HG03064 (cell line): ENCODE data around the gene THBS3.
"Not testable (repeated sequence)": the region's sequence is repeated elsewhere in the genome, so short reads cannot be mapped to it uniquely, and the experiment has no call there.

ENCODE experiments used
- ATAC-seq: cut with Tn5 transposase; IDR thresholded peaks from one replicate; pipeline ENCODE4 v1.9.1; 2021; ENCODE audit warnings: low read depth; ENCODE audit not compliant: unreplicated experiment

THBS3 gene

DNA sequence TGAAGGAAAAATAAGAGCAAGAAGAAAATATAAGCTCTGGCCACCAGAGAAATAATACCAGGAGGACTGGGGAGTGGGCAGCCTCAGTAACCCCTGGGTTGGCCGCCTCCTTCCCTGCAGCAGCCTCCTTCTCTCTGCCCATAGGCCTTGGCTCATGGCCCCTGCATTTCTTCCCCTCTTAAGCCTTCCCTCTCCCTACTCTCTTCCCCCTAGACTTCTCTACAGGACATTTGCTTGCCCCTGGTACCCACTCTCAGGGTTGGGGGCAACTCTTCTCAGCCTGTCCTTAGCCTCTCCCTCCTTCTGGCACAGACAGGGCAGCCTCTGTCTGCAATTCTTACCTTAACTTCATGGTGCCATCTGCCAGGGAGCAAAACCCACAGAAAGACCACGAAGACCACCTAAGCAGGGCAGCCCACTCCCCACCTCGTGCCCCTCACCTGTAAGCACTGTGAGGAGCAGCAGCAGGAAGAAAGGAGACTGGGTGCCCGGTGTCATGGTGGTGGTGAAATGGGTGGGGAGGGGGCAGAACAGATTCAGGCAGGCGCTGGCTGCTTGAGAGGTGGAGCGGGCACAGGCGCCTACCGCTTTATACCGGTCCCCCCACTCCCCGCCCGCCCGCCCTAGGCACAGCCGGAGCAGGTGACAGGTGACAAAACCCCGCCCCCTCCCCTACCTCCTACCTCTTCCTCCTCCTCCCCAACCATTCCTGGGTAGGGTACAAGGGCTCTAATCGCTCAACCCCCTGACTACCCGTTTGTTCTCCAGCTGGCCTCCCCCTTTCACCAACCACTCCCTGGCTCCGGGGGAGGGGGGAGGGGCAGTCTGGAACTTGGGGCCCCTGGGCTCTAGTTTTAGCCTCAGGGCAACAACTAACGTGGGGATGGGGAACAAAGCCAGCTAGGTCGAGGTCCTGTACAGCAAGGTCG is 15.1 kb downstream of the THBS3 start:
- ATAC-seq, result no peak

DNA sequence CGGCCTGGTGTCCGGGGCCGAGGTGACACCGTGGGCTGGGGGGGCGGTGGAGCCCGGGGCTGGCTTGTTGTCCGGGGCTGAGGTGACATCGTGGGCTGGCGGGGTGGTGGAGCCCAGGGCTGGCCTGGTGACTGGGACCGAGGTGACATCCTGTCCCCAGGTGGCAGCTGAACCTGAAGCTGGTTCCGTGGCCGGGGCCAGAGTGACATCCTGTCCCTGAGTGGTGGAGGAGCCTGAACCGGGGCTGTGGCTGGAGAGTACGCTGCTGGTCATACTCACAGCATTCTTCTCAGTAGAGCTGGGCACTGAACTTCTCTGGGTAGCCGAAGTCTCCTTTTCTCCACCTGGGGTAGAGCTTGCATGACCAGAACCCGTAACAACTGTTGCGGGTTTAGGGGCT is 15.8 kb downstream of the THBS3 start:
- ATAC-seq, result no peak

DNA sequence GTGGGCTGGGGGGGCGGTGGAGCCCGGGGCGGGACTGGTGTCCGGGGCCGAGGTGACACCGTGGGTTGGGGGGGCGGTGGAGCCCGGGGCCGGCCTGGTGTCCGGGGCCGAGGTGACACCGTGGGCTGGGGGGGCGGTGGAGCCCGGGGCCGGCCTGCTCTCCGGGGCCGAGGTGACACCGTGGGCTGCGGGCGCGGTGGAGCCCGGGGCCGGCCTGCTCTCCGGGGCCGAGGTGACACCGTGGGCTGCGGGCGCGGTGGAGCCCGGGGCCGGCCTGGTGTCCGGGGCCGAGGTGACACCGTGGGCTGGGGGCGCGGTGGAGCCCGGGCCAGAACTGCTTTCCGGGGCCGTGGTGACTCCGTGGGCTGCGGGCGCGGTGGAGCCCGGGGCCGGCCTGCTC is 17.8 kb downstream of the THBS3 start:
- ATAC-seq, result not testable (repeated sequence)

DNA sequence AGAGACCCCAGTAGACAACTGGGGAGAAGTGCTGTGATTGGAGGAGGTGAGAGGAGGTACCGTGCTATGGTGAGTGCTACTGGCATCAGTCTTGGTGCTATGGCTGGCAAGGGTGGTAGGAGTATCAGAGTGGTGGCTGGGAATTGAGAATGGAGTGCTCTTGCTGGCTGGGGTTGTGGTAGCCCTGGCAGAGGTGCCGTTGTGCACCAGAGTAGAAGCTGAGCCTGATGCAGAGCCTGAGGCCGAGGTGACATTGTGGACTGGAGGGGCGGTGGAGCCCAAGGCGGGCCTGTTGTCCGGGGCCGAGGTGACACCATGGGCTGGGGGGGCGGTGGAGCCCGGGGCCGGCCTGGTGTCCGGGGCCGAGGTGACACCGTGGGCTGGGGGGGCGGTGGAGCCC is 19.4 kb downstream of the THBS3 start:
- no peak for ATAC-seq

DNA sequence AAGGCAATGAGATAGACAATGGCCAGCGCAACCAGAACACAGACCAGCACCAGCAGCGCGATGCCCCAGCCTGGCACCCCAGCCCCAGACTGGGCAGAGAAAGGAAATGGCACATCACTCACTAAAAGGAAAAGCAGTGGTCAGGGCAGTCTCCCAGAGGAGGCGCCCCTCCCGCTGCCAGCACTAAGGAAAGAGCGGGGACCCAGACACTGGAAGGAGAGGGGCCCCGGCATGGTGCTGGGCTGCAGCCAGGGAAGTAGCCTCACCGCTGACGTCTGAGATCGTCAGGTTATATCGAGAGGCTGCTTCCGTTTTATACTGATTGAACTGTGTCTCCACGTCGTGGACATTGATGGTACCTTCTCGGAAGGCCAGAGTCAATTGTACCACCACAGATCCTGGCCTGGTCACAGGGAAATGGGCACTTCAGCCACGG is 20.2 kb downstream of the THBS3 start:
- no peak for ATAC-seq

GRCh38 chr1:155186794-155187455 is 20.8 kb downstream of the THBS3 start:
- ATAC-seq, result no peak

- ATAC-seq, result no peak
These were observed 21.5 kb downstream of the THBS3 start for GRCh38 chr1:155186067-155186793.

DNA sequence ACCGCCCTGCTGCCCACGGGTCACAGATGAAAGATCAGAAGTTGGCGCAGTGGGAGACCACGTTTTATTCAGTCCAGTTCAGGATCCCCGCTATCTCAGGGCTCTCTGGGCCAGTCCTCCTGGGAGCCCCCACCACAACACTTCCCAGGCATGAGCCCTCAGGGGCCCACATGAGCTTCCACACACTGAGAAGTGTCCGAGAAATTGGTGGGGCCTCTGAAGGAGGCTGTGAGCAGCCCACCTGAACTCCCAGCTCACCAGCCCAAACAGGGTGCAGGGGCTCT is 22.0 kb downstream of the THBS3 start:
- no peak for ATAC-seq

- no peak for ATAC-seq
These were observed 22.6 kb downstream of the THBS3 start for GRCh38 chr1:155184835-155185782.

DNA sequence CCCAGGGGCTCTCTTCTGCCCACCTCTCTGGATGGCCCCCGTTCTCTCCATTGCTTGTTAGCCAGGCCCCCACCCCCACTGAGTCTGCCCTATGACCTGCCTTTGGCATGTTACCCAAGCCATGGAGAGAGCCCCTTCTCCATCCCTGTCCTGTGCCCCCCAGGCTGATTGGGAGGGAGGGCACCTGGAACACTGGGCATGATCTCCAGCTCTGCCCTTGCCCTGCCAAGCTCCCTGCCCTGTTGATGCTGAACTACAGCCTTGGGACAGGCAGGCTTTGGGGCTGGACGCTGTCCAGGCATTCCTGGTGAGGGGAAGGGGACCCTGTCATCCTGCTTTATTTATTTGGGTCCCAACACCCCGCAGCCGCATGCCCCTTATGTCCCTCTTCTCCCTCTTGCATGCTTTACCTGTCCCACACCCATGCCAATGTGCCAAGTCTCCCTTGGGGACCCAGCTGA is 23.3 kb downstream of the THBS3 start:
- ATAC-seq, result no peak

DNA sequence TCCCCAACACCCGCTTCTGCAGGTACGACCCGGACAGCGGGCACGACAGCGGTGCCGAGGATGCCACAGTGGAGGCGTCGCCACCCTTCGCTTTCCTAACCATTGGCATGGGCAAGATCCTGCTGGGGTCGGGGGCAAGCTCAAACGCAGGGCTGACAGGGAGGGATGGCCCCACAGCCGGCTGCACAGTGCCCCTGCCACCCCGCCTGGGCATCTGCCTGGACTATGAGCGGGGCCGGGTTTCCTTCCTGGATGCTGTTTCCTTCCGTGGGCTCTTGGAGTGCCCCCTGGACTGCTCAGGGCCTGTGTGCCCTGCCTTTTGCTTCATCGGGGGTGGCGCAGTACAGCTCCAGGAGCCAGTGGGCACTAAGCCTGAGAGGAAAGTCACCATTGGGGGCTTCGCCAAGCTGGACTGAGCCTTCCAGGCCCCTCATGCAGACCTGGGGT is 23.9 kb downstream of the THBS3 start:
- no peak for ATAC-seq

GRCh38 chr1:155182052-155182550 is 25.6 kb downstream of the THBS3 start:
- no peak for ATAC-seq

- ATAC-seq, result no peak
These were observed 26.2 kb downstream of the THBS3 start for GRCh38 chr1:155181371-155182051.

GRCh38 chr1:155179112-155180031 is 28.3 kb downstream of the THBS3 start:
- no peak for ATAC-seq

GRCh38 chr1:155178441-155179111 is 29.1 kb downstream of the THBS3 start:
- ATAC-seq, result no peak

DNA sequence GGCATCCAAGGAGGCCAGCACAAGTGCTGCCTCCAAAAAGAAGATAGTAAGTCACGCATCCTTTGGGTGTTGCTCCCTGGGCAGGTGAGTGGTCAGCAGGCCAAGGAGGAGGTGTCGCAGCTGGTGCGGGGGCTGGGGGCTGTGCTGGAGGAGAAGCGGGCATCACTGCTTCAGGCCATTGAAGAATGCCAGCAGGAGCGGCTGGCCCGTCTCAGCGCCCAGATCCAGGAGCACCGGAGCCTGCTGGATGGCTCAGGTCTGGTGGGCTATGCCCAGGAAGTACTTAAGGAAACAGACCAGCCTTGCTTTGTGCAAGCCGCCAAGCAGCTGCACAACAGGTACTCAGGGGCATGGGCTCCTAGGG is 29.8 kb downstream of the THBS3 start:
- ATAC-seq, result no peak

GRCh38 chr1:155177192-155177917 is 30.3 kb downstream of the THBS3 start:
- ATAC-seq, result no peak
